ENCODE results near the gene SCN4A.

GRCh38 chr17:63960006-63960405 lies 12.7 kb downstream of the SCN4A start:
- TF ChIP-seq CTCF (conservative IDR thresholded peaks at IDR 0.05) (no peak), EZH2 (IDR thresholded peaks at IDR 0.05; ENCODE audit: low read depth) (no peak)

Measured in PC-9 (cell line).